HG03045 (cell line): Measurements from ENCODE around the gene TMEM121.

Experiments
- ATAC-seq: cut with Tn5 transposase; IDR thresholded peaks from one replicate; pipeline ENCODE4 v1.9.1; 2021; ENCODE audit warnings: mild to moderate bottlenecking, moderate library complexity; ENCODE audit not compliant: unreplicated experiment

TMEM121 gene

DNA sequence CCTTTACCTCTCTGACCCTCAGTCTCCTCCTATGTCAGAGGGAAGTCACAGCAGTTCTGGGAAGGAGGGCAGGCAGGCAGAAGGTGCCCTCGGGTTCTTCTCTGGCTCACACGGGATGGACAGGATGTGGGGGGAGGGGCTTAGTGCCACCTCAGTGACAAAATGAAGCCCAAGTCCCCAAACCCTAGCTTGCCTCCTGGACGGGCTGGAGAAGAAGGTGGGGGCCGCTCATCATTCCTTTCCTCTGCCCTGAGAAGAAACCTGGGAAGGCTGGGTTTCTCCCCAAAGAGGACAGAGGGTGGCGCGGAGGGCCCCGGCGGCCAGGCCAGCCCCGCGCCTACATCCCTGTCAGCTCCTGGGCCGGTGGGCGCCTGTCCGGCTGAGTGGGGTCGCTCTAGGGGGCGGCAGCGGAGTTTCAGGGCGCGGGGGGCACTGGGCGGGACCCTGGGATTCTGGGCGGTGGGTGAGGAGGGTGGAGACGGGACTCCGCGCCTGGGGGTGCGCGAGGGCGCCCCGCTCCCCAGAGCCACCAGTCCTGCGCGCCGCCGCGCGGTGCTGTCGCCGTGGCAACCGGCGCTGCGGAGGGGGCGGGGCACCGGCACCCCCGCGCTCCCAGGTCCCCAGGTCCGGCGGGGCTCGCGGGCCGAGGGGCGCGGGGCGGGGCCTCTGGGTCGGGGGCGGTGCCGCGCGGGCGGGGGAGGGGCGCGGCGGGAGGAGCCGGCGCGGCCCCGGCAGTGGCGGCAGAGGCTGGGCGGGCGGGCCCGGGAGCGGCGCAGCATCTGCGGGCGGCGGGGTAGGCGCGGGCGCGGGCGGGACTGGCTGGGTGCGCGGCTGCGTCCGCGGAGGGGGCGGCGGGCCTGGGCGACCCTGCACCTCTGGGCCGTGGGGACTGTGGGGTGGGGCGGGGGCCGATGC, at the start of gene TMEM121:
TSS of gene TMEM121 (plus strand) at position 723 of the 915 bp plus-strand sequence. CDS start 2,252 bp downstream, outside the sequence.
- no peak for ATAC-seq

DNA sequence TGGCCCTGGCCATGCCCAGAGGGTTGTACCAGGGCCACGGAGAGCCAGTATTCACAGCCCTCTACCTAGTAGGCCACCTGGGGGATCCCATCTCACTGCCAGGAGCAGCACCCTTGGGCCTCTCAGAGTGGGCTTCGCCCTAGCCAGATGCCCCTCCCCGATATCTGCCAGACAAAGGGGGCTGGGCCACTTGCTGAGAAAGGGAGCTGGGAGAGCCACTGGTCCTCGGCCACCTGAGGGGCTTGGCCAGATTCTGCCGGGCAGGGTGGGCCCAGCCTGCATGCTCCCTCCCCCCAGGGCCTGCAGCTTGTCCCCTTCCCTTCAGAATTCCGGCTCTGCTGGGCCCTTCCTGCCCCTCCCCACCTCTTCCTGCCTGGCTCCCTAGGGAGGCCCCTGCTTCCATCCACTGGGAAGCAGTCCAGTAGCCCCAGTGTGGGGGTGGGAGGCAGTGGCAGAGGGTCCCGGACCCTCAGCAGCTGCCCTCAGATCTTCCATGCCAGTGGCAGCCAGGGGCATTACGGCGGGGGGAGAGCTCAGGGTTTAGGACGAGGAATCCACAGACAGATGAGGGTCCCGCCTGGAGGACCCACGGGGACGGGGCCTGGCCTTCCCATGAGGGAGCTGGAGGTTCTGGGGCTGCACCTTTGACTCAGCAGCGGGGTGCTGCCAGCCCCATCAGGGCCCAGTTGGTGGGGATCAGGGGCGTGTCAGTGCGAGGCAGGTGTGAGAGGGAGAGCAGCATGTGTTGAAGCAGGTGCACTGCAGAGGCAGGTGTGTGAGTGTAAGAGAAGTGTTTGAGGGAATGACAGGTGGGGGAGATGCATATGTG, 49.3 kb upstream of the TMEM121 start:
- ATAC-seq, result no peak

DNA sequence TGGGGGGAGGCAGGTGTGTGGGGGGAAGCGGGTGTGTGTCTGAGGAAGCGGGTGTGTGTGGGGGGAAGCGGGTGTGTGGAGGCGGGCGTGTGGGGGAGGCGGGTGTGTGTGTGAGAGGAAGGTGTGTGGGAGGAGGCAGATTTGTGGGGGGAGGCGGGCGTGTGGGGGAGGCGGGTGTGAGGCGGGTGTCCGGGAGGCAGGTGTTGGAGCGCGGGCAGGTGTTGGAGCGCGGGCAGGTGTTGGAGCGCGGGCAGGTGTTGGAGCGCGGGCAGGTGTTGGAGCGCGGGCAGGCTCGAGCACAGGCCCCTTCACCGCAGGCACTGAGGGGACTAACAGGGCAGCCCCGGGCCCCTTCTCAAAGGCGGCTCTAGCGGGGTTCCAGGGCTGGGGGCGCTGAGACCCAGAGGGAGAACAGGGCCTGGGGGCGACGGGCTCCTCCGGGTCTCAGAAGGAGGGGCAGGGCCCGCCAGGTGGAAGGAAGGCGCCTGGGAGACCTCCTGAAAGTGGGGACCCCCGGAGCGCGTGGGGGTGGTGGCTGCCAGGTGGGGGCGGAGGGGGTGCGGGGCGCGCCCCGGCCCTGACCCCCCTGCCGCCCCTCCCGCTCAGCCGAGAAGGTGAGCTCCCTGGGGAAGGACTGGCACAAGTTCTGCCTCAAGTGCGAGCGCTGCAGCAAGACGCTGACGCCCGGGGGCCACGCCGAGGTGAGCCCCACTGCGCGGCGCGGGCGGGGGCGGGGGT, 48.6 kb upstream of the TMEM121 start:
- no peak for ATAC-seq

DNA sequence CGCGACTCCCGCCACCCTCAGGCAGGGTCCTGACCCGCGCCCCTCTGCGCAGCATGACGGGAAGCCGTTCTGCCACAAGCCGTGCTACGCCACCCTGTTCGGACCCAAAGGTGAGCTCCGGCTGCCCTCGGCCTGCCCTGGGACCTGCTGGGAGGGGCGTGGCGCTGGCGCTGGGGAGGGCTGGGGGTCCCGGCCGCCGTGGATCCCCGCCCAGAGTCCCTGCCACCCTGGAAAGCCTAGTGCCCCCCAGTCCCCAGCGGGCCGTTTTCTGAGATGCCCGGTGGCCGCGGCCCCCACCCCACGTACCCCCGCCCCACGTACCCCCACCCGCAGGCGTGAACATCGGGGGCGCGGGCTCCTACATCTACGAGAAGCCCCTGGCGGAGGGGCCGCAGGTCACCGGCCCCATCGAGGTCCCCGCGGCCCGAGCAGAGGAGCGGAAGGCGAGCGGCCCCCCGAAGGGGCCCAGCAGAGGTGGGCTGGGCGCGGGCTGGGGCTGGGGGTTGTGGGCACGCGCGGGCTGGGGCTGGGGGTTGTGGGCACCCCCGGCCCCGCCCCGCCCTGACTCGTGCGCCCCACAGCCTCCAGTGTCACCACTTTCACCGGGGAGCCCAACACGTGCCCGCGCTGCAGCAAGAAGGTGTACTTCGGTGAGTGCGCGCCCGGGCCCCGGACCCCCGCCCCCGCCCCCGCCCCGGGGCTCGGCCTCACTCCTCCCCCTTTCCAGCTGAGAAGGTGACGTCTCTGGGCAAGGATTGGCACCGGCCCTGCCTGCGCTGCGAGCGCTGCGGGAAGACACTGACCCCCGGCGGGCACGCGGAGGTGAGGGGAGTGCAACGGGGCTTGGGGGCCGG, 47.8 kb upstream of the TMEM121 start:
- ATAC-seq, result no peak

DNA sequence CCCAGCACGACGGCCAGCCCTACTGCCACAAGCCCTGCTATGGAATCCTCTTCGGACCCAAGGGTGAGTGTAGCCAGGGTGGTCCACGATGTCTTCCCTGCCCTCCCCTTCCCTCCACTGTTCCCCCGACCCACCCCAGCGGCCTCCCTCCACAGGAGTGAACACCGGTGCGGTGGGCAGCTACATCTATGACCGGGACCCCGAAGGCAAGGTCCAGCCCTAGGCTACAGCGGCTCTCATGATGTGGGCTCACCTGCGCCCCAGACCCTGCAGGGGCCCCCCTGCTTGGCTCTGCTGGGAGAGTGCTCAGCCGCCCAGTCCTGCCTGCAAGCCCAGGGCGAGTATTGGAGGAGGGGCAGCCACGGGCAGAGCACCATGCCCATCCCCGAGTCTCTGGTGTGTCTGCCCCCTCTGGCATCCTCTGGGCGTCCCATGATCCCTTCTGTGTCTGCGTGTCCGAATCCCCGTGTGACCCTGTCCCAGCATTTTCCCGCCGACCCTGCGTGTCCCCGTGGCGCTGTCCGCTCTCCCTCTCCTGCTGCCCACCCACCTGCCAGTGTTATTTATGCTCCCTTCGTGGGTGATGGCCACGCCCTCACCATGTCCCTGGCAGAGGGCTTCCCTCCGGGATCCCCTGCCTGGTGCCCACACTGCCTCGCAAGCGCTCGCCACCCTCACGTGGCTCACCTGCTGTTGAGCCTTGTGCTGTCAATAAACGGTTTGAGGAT, 46.8 kb upstream of the TMEM121 start:
- ATAC-seq, result no peak

DNA sequence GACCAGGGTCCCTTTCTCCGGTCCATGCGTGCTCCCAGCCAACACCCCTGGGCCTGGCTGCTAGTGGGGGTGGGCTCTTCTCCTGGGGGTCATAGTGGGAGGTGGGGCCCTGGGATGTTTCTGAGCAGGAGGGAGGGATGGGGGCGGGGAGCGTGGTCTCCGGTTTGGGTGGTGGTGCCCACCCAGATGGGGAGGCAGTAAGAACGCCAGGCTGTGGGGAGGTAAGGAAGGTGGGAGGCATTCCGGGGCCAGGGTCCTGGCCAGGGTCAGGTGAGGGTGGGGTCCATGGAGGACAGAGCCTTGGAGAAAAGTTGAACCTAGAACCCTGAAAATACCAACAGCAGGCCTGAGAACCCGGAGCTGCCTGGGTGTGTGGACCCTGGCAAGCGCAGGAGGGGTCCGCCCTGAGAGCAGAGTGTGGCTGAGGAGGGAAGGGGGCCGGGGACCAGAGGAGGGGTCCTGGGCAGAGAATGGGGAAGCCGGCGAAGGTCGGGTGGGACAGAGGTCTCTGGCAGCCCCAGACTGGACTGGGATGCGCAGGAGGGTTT, 46.1 kb upstream of the TMEM121 start:
- ATAC-seq, result no peak

DNA sequence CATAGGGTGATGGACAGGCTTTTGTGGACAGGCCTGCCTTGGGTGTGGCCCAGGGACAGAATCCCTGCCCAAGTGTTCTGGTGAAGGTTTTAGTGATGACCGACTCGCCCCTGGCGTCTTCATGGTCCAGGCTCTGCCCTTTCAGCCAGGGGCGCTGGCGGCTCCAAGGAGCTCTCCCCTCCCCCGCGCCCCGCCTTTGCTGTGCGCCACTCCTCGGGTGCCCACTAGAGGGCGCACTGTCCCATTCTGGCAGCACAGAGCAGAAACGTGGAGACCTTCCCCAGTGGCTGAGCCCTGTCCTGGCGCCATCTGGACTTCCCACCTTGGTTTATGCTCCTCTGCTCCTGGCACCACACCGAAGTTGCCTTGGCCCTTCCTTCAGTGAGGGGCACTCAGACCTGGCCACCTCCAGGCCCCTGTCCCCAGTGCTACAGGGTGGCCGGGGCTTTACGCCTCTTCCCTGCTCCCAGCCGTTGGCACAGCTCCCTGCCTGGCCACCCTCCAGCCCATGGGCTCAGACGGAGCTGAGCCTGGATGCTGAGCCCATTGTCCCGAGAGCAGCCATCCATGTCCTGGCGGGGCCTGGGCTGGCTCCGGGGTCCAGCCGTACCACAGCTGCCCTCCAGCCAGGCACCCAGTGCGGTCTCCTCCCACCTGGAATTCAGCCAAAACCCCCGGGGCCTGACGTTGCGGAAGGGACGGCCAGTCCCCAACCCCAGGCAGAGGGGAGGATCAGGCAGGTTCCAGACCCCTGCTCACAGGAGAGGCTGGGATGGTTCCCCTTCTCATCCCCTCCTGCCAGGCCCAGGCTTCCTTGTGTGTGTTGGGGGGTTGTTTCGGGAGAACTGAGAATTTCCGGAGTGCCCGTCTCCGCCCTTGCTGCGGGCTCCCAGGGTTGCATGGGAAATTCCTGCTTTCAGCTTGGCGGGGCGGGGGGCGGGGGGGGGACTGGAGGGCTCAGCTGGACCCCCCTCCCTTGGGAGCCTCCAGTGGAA, 45.3 kb upstream of the TMEM121 start:
- ATAC-seq, result peak; percentile 45

DNA sequence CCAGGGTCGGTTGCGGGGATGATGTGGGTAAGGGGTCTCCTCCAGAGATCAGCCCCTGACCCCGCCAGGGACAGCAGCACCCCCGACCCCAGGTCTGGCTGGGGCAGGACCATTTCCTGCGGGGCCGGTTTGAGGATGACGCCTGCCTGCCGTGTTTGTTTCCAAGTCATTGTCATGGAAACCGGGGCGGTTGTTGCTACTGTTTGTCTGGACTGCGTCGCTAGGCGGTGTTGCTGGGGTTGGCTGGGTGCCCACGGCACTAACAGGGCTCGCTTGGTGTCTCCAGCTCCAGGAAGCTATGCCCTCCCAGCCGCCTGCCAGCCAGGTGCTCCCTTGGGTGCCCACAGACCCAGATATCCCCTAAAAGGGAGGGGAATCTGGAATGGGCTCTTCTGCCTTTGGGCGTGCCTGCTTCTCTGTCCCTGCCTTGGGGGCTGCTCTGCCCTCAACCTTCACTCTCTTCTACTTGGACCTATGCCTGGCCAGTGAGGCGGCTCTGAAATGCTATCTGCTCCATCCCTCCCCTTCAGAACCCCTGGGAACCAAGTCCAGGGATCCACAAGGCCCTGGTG, 44.4 kb upstream of the TMEM121 start:
- ATAC-seq, result peak; percentile 35

DNA sequence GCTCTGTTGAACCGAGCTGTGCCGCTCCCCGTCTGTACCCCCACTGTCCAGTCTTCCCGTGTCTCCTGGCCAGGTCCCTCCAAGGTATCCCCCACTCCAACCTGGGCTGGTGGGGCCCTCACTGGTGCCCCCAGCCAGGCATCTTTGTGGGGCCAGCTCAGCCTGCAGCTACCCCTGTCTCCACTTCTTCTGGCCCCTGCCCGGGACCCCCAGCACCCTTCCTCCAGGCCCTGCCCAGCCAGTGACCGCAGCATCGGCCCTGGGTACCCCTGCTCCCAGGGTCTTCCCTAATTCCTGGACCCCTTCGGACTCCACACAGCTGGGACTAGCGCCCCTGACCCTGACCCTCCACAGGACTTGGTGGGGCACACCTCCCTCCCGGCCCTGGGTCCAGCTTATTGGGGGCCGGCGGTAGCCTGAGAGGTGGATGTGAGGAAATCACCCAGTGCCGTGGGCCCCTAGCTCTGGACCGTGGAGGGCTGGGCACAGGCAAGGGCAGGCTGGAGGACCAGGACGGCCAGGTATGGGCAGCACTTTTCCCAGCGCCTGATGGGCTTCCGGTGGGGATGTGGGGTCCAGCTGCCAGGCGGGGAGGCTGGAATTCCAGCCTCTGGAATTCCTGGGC, 43.8 kb upstream of the TMEM121 start:
- ATAC-seq, result no peak

DNA sequence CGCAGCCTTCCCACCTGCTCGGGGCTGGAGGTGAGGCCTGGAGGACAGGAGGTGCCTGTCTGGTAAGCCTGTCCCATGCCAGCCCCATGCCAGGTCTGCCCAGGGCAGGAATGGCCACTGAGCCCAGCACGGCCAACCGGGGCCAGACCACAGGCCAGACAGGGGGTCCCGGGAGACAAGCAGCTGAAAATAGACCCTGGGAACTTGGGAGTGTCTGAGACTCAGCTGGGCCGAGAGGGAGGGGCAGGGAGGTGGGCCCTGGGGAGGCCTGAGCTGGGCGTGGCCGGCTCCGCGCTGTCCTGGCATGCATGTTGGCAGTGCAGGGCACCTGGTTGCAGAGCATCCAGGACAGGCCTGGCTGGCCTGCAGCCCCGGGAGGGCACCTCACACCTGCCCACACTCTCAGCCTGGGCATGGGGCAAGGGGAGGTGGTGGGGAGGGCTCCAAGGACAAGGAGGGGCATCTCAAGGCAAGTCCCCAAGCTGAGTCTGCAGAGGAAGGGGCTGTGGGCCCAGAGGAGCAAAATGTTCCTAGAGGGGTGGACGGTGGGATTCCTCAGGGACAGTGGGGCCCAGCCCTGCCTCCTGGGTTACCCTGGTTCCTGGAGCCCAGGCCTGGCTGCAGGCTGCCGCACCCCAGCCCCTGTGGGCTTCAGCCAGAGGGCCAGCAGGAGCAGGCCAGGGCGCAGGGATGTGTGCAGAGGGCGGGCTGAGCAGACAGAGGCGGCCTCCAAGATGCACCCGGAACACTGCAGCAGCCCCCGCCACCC, 42.9 kb upstream of the TMEM121 start:
- no peak for ATAC-seq

DNA sequence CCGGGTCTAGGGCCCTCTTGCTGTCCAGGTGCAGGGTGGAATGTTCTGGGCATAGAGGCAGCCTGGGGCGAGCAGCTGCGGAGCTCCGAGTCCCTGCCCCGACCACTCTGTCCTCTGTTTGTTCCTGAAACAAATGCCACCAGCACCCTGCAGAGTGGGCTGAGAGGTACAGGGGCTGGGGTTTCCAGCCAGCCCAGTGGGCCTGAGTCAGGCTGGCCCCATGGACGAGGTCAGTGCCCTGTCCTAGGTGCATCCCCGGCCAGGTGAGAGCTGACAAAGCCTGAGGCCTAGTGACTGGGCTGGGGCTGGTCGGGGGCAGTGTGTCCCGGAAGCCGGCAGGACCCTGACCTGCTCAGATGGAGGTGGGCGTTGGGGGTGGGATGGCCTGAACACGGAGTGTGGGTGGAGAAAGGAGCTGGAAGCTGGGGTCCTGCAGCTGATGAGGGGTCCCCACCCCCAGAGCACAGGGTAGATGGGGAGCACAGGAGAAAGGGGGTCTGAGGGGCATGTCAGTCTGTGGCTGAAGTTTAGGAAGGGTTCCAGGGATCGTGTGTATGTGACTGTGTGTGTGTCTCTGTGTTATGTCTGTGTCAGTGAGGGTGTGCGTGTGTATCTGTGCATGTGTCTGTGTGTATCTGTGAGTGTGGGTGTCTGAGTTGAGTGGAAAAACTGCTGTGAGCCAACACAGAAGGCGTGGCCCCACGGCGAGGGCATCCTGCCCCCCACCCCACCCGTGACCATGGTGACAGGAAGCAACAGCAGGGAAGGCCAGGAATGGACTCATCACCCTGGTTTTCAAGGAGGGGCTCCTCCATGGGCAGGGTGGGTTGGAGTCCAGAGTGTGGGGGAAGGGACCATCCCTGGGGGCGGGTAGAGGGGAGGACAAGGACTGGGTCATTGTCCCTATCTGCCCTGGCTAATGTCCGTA, 42.0 kb upstream of the TMEM121 start:
- no peak for ATAC-seq

DNA sequence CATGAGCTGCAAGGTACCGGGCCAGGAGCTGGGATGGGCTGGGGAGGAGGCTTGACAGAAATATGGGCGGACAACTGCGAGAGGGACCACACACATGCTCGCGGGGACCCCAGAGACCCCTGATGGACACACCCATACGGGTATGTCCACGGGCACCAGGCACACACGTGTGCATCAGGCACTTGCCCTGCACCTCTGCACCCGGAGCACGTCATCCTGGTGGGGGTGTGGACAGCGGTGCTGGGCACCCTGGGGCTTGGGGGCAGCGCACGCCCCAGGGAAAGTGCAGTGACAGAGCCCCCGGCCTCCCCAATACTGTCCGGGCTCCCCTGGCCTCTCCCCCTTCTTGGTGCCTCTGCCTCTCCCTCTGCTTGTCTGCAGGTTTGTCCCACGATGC, 41.4 kb upstream of the TMEM121 start:
- ATAC-seq, result no peak

DNA sequence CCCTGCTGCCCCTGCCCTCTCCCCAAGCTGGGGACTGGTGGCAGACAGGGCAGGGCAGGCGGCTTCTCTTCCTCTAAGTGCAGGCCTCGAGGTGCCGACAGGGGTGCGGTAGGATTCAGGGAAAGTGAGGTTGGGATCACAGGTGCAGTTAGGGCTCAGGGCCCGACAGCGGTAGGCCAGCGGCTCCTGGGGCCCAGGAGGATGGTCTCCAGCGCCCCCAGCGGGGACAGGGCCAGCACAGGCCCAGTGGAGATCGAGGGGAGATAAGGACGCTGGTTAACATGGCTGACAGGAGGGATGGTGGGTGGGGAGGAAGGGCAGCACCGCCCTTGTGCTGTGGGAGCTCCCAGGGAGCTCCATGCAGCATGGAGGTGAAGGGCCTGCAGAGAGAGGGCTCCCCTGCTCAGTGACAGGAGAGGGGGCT, 40.6 kb upstream of the TMEM121 start:
- no peak for ATAC-seq

DNA sequence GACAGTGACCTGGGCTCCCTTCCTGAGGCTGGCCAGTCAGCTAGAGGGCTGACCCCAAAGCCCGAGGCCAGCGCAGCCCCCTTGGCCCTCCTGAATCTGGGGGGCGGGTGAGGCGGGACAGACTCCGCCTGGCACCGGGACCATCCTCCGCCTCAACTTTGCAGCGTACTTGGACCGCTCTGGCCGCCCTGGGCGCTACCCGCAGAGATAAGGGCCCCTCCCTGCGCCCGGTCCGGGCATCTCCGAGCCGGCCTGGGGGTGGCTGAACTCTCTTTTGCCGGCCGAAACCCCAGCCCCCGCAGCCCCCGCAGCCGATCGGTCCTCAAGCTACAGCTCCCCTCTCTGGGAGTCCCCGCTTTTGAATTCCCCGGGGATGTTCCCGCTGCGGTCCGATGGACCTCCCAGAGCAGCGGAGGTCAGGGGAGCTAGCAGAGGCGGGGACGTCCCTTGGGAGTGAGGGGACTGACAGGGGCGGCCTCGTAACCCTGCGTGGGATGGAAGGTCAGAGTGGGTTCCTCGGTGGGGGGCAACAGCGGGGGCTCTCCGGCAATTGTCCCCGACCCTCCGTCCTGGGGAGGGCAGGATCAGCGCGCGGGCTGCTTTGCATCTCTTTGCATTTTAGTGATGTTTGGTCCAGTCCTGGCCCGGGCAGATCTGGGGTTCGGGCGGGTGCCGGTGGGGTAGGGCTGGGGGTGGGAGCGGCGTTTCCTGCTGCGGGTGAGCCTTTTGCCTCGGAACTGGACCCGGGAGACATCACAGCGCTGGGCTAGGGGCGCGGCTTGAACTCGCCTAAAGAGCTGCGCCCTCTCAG, 40.0 kb upstream of the TMEM121 start, which contains the start of gene CRIP1:
TSS of gene CRIP1 (plus strand) at position 724 of the 811 bp plus-strand sequence. CDS start 374 bp downstream, outside the sequence.
- no peak for ATAC-seq
